HG03095 (cell line): ENCODE measurements around the gene ATF3.

Source experiments
- ATAC-seq: cut with Tn5 transposase; IDR thresholded peaks from one replicate; pipeline ENCODE4 v1.9.1; 2021; ENCODE audit warnings: moderate library complexity; ENCODE audit not compliant: unreplicated experiment

Gene ATF3

GRCh38 chr1:212607913-212608391 is 609 bp upstream of the ATF3 start:
- peak; percentile 3 for ATAC-seq

GRCh38 chr1:212608959-212609700 is 569 bp downstream of the ATF3 start:
- ATAC-seq: peak; percentile 6

- ATAC-seq: no peak
These were observed 1.4 kb downstream of the ATF3 start for GRCh38 chr1:212609701-212610574.

GRCh38 chr1:212610575-212610967 is 2.0 kb downstream of the ATF3 start:
- ATAC-seq: no peak

GRCh38 chr1:212611000-212611948 is 2.7 kb downstream of the ATF3 start:
- ATAC-seq: no peak

GRCh38 chr1:212612041-212612961 is 3.7 kb downstream of the ATF3 start:
- no peak for ATAC-seq

- ATAC-seq: no peak
These were observed 5.1 kb downstream of the ATF3 start for GRCh38 chr1:212613440-212614335.

- ATAC-seq: no peak
These were observed 6.1 kb downstream of the ATF3 start for GRCh38 chr1:212614453-212615200.

GRCh38 chr1:212615201-212615470 is 6.6 kb downstream of the ATF3 start:
- no peak for ATAC-seq

- no peak for ATAC-seq
These were observed 10.1 kb downstream of the ATF3 start for GRCh38 chr1:212618466-212619210.

GRCh38 chr1:212620293-212620692 is 11.7 kb downstream of the ATF3 start:
- no peak for ATAC-seq

- no peak for ATAC-seq
These were observed 12.7 kb downstream of the ATF3 start for GRCh38 chr1:212621043-212621948.

GRCh38 chr1:212621949-212622305 is 13.4 kb downstream of the ATF3 start:
- no peak for ATAC-seq

- no peak for ATAC-seq
These were observed 13.9 kb downstream of the ATF3 start for GRCh38 chr1:212622467-212622866.

- no peak for ATAC-seq
These were observed 14.3 kb downstream of the ATF3 start for GRCh38 chr1:212622906-212623305.

GRCh38 chr1:212623603-212624002 is 15.0 kb downstream of the ATF3 start:
- ATAC-seq: no peak
